NT2/D1 (cell line): ENCODE measurements around the gene CENPS.
"Not testable (repeated sequence)": the region's sequence is repeated elsewhere in the genome, so short reads cannot be mapped to it uniquely, and the experiment has no call there.

Experiments
- DNase-seq: peaks from one replicate; pipeline ENCODE4 v3.0.0-alpha.2; 2011; ENCODE audit warnings: low read depth, low spot score
- H3K27me3 ChIP-seq: 2 replicates; pipeline ENCODE4 v1.6.0; 2011; ENCODE audit warnings: mild to moderate bottlenecking; ENCODE audit not compliant: insufficient read length, insufficient read depth
- H3K36me3 ChIP-seq: 2 replicates; pipeline ENCODE4 v1.6.1; 2011; ENCODE audit warnings: mild to moderate bottlenecking, low read length, mixed read lengths; ENCODE audit not compliant: insufficient read depth, insufficient read length
- H3K4me1 ChIP-seq: 2 replicates; pipeline ENCODE4 v1.5.1; 2011; ENCODE audit not compliant: insufficient read depth, insufficient read length
- H3K4me3 ChIP-seq: 2 replicates; pipeline ENCODE4 v1.5.1; 2011; ENCODE audit warnings: low read depth; ENCODE audit not compliant: insufficient read length
- H3K9ac ChIP-seq: 2 replicates; pipeline ENCODE4 v1.6.0; 2011; ENCODE audit warnings: low read depth; ENCODE audit not compliant: insufficient read length
- H3K9me3 ChIP-seq: 2 replicates; pipeline ENCODE4 v1.5.1; 2011; ENCODE audit warnings: mild to moderate bottlenecking, low read length; ENCODE audit not compliant: insufficient read depth
- SUZ12 ChIP-seq: IDR thresholded peaks from 2 replicates; pipeline ENCODE4 v1.6.1; 2011; ENCODE audit not compliant: insufficient read length, insufficient read depth; ENCODE audit errors: extremely low read depth
- YY1 ChIP-seq: IDR thresholded peaks from 2 replicates; pipeline ENCODE4 v1.6.1; 2011; ENCODE audit not compliant: insufficient read length, insufficient read depth
- ZNF274 ChIP-seq: IDR thresholded peaks from 2 replicates; pipeline ENCODE4 v1.6.1; 2011; ENCODE audit warnings: mild to moderate bottlenecking, low read depth, low read length

Gene CENPS

GRCh38 chr1:10401281-10401680, 29.0 kb upstream of the CENPS start:
- Histone ChIP-seq H3K4me3 (no peak overlapping the region), H3K36me3 (peaks cover 43% of the 10 kb centered on the region), H3K9ac (no peak overlapping the region)

GRCh38 chr1:10402729-10403274, 27.4 kb upstream of the CENPS start:
- Histone ChIP-seq H3K9me3 (no peaks in the 10 kb centered on the region), H3K36me3 (peaks cover 58% of the 10 kb centered on the region), H3K4me3 (no peak overlapping the region), H3K4me1 (no peaks in the 10 kb centered on the region), H3K9ac (no peak overlapping the region), H3K27me3 (no peaks in the 10 kb centered on the region)
- no peak for DNase-seq
- TF ChIP-seq SUZ12 (no peak), YY1 (no peak), ZNF274 (no peak)

More at GRCh38 chr1:10401281-10401680, 29.0 kb upstream of the CENPS start:
- H3K9me3 ChIP-seq = no peaks in the 10 kb centered on the region
- no peaks in the 10 kb centered on the region for H3K27me3 ChIP-seq
- no peaks in the 10 kb centered on the region for H3K4me1 ChIP-seq
- no peak for DNase-seq
- TF ChIP-seq SUZ12 (no peak), YY1 (no peak), ZNF274 (no peak)

GRCh38 chr1:10407201-10407600, 23.0 kb upstream of the CENPS start:
- no peak for DNase-seq
- H3K4me1 ChIP-seq = no peaks in the 10 kb centered on the region
- H3K4me3 ChIP-seq = no peak overlapping the region
- no peaks in the 10 kb centered on the region for H3K9me3 ChIP-seq
- H3K27me3 ChIP-seq = no peaks in the 10 kb centered on the region
- H3K36me3 ChIP-seq = peaks cover 93% of the 10 kb centered on the region
- no peak overlapping the region for H3K9ac ChIP-seq
- TF ChIP-seq SUZ12 (no peak), YY1 (no peak), ZNF274 (no peak)

GRCh38 chr1:10415211-10415930, 14.9 kb upstream of the CENPS start:
- Histone ChIP-seq H3K9ac (no peak overlapping the region), H3K36me3 (peaks cover 92% of the 10 kb centered on the region), H3K9me3 (no peaks in the 10 kb centered on the region), H3K4me1 (peaks cover 2% of the 10 kb centered on the region), H3K27me3 (no peaks in the 10 kb centered on the region), H3K4me3 (no peak overlapping the region)
- TF ChIP-seq SUZ12 (no peak), YY1 (no peak), ZNF274 (no peak)
- no peak for DNase-seq

- peaks cover 91% of the 10 kb centered on the region for H3K36me3 ChIP-seq
Observed at GRCh38 chr1:10415967-10416366, 14.3 kb upstream of the CENPS start.

GRCh38 chr1:10418741-10419140, 11.5 kb upstream of the CENPS start:
- not testable (repeated sequence) for H3K9me3 ChIP-seq, H3K27me3 ChIP-seq, H3K9ac ChIP-seq, DNase-seq, H3K4me1 ChIP-seq, H3K4me3 ChIP-seq
- H3K36me3 ChIP-seq = peaks cover 77% of the 10 kb centered on the region

More at GRCh38 chr1:10415967-10416366, 14.3 kb upstream of the CENPS start:
- not testable (repeated sequence) for H3K27me3 ChIP-seq, DNase-seq, H3K9ac ChIP-seq, H3K4me1 ChIP-seq, H3K4me3 ChIP-seq, H3K9me3 ChIP-seq

- peaks cover 2% of the 10 kb centered on the region for H3K4me1 ChIP-seq
- H3K27me3 ChIP-seq = no peaks in the 10 kb centered on the region
- no peak overlapping the region for H3K9ac ChIP-seq
- DNase-seq = no peak
- H3K4me3 ChIP-seq = no peak overlapping the region
- no peak for TF ChIP-seq SUZ12
- no peak for TF ChIP-seq ZNF274
- no peak for TF ChIP-seq YY1
- no peaks in the 10 kb centered on the region for H3K9me3 ChIP-seq
- H3K36me3 ChIP-seq = peaks cover 71% of the 10 kb centered on the region
Observed at GRCh38 chr1:10419351-10419750, 10.9 kb upstream of the CENPS start.

GRCh38 chr1:10421637-10422036, 8.6 kb upstream of the CENPS start:
- no peak for DNase-seq
- H3K4me3 ChIP-seq = no peak overlapping the region
- H3K9me3 ChIP-seq = no peaks in the 10 kb centered on the region
- no peaks in the 10 kb centered on the region for H3K4me1 ChIP-seq
- no peak overlapping the region for H3K9ac ChIP-seq
- H3K36me3 ChIP-seq = peaks cover 49% of the 10 kb centered on the region
- H3K27me3 ChIP-seq = no peaks in the 10 kb centered on the region
- TF ChIP-seq ZNF274 = no peak
- no peak for TF ChIP-seq YY1
- TF ChIP-seq SUZ12 = no peak
